HEK293T (cell line): Measurements from ENCODE around the gene KIF12.

Source experiments
- CTCF ChIA-PET: fragments of 350-600 bp; formaldehyde crosslinking; extraction: SDS; loops from one replicate; lab custom pipeline; 2021; ENCODE audit warnings: antibody characterized with exemption, inconsistent platforms; lab: Yijun Ruan, JAX
- POLR2A ChIA-PET: fragments of 350-600 bp; formaldehyde crosslinking; extraction: SDS; loops from one replicate; lab custom pipeline; 2020; ENCODE audit warnings: antibody characterized with exemption, inconsistent platforms; lab: Yijun Ruan, JAX
- DNase-seq: peaks from one replicate; pipeline ENCODE4 v3.0.0; 2012; ENCODE audit warnings: mixed read lengths; ENCODE audit errors: extremely low spot score
- ARNT ChIP-seq: fragments of 450-650 bp; IDR thresholded peaks from 2 replicates; pipeline ENCODE4 v1.6.1; 2017; ENCODE audit warnings: mild to moderate bottlenecking
- BHLHE40 ChIP-seq: fragments of 450-650 bp; IDR thresholded peaks from 2 replicates; pipeline ENCODE4 v1.6.1; 2016; ENCODE audit warnings: mild to moderate bottlenecking, moderate library complexity, borderline replicate concordance
- CTBP1 ChIP-seq: fragments of 450-650 bp; IDR thresholded peaks from 2 replicates; pipeline ENCODE4 v1.6.1; 2016; ENCODE audit warnings: borderline replicate concordance
- ELF4 ChIP-seq: fragments of 450-650 bp; IDR thresholded peaks from 2 replicates; pipeline ENCODE4 v1.6.1; 2017; ENCODE audit warnings: antibody characterized with exemption
- FOXA1 ChIP-seq: fragments of 450-650 bp; IDR thresholded peaks from 2 replicates; pipeline ENCODE4 v1.6.1; 2016; ENCODE audit warnings: mild to moderate bottlenecking
- FOXK2 ChIP-seq: fragments of 450-650 bp; IDR thresholded peaks from 2 replicates; pipeline ENCODE4 v1.6.1; 2016; ENCODE audit warnings: mild to moderate bottlenecking
- FOXM1 ChIP-seq: fragments of 450-650 bp; IDR thresholded peaks from 2 replicates; pipeline ENCODE4 v1.6.1; 2017; ENCODE audit warnings: mild to moderate bottlenecking, borderline replicate concordance
- HDGF ChIP-seq: fragments of 450-650 bp; IDR thresholded peaks from 2 replicates; pipeline ENCODE4 v1.6.1; 2017; ENCODE audit warnings: antibody characterized with exemption, borderline replicate concordance
- L3MBTL2 ChIP-seq: fragments of 450-650 bp; conservative IDR thresholded peaks from 2 replicates; pipeline ENCODE4 v1.6.1; 2016; ENCODE audit warnings: mild to moderate bottlenecking
- LEF1 ChIP-seq: fragments of 450-650 bp; IDR thresholded peaks from 2 replicates; pipeline ENCODE4 v1.6.1; 2017; ENCODE audit warnings: mild to moderate bottlenecking, borderline replicate concordance
- NFRKB ChIP-seq: fragments of 450-650 bp; IDR thresholded peaks from 2 replicates; pipeline ENCODE4 v1.6.1; 2016; ENCODE audit warnings: mild to moderate bottlenecking, moderate library complexity
- SP1 ChIP-seq: fragments of 450-650 bp; IDR thresholded peaks from 2 replicates; pipeline ENCODE4 v1.6.1; 2017
- SUZ12 ChIP-seq: fragments of 450-650 bp; IDR thresholded peaks from 2 replicates; pipeline ENCODE4 v1.6.1; 2016; ENCODE audit warnings: mild to moderate bottlenecking
- TARDBP ChIP-seq: fragments of 450-650 bp; IDR thresholded peaks from 2 replicates; pipeline ENCODE4 v1.6.1; 2016
- ZNF384 ChIP-seq: fragments of 450-650 bp; IDR thresholded peaks from 2 replicates; pipeline ENCODE4 v1.6.1; 2016
- TF ChIP-seq, protein P1 (sequence below): fragments of 450-650 bp; IDR thresholded peaks from 2 replicates; pipeline ENCODE4 v1.6.1; 2016

Gene KIF12

GRCh38 chr9:114093031-114093471 is 6.0 kb downstream of the KIF12 start:
- POLR2A ChIA-PET: no interaction called here
- TF ChIP-seq FOXA1 (no peak), SP1 (no peak), TARDBP (no peak)
- CTCF ChIA-PET: interaction anchor here (1.1 to 1.6 kb wide), 3 partner anchors 11 to 20 kb away, joined by 3 to 5 read pairs (median 3); no protein-coding TSS in a partner anchor
- no peak for DNase-seq

- DNase-seq: no peak
- CTCF ChIA-PET: no interaction called here
- TF ChIP-seq ARNT: no peak
- no peak for TF ChIP-seq FOXM1
- no peak for TF ChIP-seq FOXA1
- TF ChIP-seq ZNF384: no peak
- POLR2A ChIA-PET: no interaction called here
These were observed 6.8 kb downstream of the KIF12 start for GRCh38 chr9:114092336-114092735.

GRCh38 chr9:114091711-114092110 is 7.4 kb downstream of the KIF12 start:
- TF ChIP-seq L3MBTL2 (no peak), LEF1 (no peak), FOXA1 (no peak), ARNT (no peak), HDGF (no peak), SUZ12 (no peak), FOXM1 (no peak), TARDBP (no peak), BHLHE40 (no peak), ELF4 (no peak), CTBP1 (no peak), FOXK2 (no peak), SP1 (no peak), ZNF384 (no peak), NFRKB (no peak)
- TF ChIP-seq, protein P1, sequence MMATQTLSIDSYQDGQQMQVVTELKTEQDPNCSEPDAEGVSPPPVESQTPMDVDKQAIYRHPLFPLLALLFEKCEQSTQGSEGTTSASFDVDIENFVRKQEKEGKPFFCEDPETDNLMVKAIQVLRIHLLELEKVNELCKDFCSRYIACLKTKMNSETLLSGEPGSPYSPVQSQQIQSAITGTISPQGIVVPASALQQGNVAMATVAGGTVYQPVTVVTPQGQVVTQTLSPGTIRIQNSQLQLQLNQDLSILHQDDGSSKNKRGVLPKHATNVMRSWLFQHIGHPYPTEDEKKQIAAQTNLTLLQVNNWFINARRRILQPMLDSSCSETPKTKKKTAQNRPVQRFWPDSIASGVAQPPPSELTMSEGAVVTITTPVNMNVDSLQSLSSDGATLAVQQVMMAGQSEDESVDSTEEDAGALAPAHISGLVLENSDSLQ: no peak
- ChIA-PET CTCF (no interaction called here), POLR2A (no interaction called here)
- DNase-seq: no peak

DNA sequence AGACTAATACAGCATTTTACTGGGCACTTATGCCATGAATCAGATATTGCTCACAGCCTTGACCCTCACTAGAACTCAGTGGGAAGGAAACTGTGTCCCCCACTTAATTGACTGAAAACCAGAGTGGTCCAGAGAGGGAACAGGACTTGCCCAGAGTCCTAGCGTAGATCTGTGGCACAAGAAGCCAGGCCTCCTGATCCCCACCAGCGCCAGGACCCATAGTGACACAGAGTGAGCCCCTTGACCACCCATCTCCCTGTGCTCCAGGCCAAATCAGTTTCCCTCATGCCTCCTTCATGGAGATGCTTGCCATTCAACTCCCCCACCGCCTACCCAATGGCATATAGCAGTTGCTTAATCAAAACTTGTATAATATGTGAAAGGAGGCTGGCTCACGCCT is 8.3 kb downstream of the KIF12 start:
- ChIA-PET POLR2A (no interaction called here), CTCF (no interaction called here)
- TF ChIP-seq LEF1 (no peak), ELF4 (no peak), FOXK2 (no peak), CTBP1 (no peak), FOXM1 (no peak), NFRKB (no peak), SP1 (no peak), ZNF384 (no peak), ARNT (no peak), HDGF (no peak), SUZ12 (no peak), TARDBP (no peak), BHLHE40 (no peak), L3MBTL2 (no peak)
- TF ChIP-seq, protein P1: no peak
- DNase-seq: no peak

GRCh38 chr9:114089206-114089840 is 9.8 kb downstream of the KIF12 start:
- CTCF ChIA-PET: interaction anchor here (1.1 kb wide), 1 partner anchor 202 kb away, joined by 3 read pairs; no protein-coding TSS in a partner anchor
- no peak for DNase-seq
- TF ChIP-seq ZNF384: no peak
- no peak for TF ChIP-seq SUZ12
- TF ChIP-seq FOXA1: no peak
- no peak for TF ChIP-seq NFRKB
- no peak for TF ChIP-seq CTBP1
- TF ChIP-seq ARNT: no peak
- TF ChIP-seq FOXK2: no peak
- no peak for TF ChIP-seq FOXM1
- TF ChIP-seq LEF1: no peak
- no peak for TF ChIP-seq SP1
- TF ChIP-seq TARDBP: no peak
- POLR2A ChIA-PET: no interaction called here

- no peak for TF ChIP-seq FOXA1
- no peak for TF ChIP-seq BHLHE40
- TF ChIP-seq LEF1: no peak
- TF ChIP-seq TARDBP: no peak
- TF ChIP-seq L3MBTL2: no peak
- TF ChIP-seq, protein P1: no peak
- TF ChIP-seq ZNF384: no peak
- TF ChIP-seq FOXM1: no peak
- TF ChIP-seq HDGF: no peak
- TF ChIP-seq ELF4: no peak
- TF ChIP-seq SP1: no peak
- TF ChIP-seq SUZ12: no peak
- no peak for TF ChIP-seq CTBP1
- POLR2A ChIA-PET: no interaction called here
- CTCF ChIA-PET: interaction anchor here (0.5 to 1.1 kb wide), 2 partner anchors 202 to 933 kb away, joined by 3 read pairs; no protein-coding TSS in a partner anchor
- no peak for DNase-seq
These were observed 10.4 kb downstream of the KIF12 start for GRCh38 chr9:114088571-114089170.
